Bronchus fibroblast of lung (primary cell): Measurements from ENCODE around the gene CLRN1. TPM values are rescaled to one million over a fixed set of nuclear protein-coding genes. Genes with fewer than 3 reads are reported as not detected.

ENCODE experiments used
- total RNA-seq: library from RNA; depleted of rRNA; stranded (reverse); fragments of >200 nt; gene quantifications from 2 replicates; pipeline ENCODE4 v1.2.3, GENCODE V29; 2015

Gene CLRN1
- not detected in 2 replicates for total RNA-seq

DNA sequence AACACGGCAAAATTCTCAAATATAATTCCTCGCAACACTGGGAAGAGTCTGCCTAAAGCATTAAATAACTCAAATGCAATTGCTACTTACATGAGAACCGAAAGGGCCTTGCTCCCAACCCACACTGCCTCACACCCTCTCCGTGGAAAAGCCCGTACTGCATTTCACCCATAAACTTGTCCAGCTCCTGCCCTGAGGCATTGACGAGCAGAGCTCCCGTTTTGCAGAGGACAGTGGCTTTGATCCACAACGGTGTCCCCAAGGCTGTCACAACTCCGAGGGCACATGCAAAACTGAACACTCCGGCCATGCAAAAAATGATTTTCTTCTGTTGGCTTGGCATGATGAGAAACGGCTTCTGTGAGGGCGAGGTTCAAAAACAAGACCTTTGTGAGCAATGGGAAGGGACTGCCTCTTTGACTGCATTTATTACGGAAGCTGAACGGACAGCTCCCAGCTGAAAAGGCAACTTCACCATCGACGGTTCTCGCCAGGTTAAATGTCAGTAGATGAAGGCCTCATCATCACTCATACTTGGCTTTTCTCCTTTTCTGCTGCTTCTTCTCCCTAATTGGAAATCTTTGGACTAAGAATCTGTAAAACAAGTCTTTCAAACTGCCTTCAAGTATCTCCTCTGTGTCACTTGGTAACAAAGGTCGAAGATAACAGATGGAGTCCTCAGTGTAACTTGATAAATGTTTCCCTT is at the start of gene CLRN1:
CLRN1 (minus strand) TSS at position 362 of the 706 bp plus-strand sequence; CDS start at position 343, 19 bp downstream.

DNA sequence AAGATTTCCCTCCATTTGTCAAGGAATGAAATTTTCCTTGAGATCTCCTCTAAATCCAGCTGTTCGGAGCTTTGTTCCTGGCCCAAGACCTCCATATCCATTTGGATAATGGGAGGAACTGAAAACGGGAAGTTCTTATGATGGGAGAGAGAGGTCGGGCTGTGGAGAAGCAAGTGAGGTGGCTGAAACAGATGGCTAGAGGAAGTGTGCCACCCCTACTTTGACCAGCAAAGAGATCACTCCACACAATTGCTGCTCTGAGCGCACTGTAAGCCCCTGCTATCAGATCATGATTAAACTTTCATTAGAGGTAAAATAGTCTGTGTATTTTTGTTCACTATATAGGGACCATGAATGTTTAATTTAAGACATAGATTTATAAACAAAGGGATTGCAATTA is 67.2 kb downstream of the CLRN1 start, which contains the start of gene MINDY4B:
MINDY4B (minus strand) TSS at position 101 of the 400 bp plus-strand sequence; CDS start at position 101, 0 bp downstream.

Other genes starting within 250 kb of the CLRN1 start
- 25.7 and 30.9 TPM in 2 replicates for gene SIAH2, start 209.6 kb downstream of the CLRN1 start, total RNA-seq
- gene MINDY4B, start 67.3 kb downstream of the CLRN1 start, total RNA-seq = not detected in 2 replicates
- gene MED12L, start 112.9 kb upstream of the CLRN1 start, total RNA-seq = 0.17 and 0.30 TPM in 2 replicates
- not detected in 2 replicates for gene GPR171, start 230.5 kb upstream of the CLRN1 start, total RNA-seq